Osteoblast (primary cell): Measurements from ENCODE around the gene FHL2. TPM values are rescaled to one million over a fixed set of nuclear protein-coding genes. Genes with fewer than 3 reads are reported as not detected.
A peak's percentile ranks its signal among the peaks of the same experiment; 100 is the strongest.

Experiments
- DNase-seq: peaks from one replicate; pipeline ENCODE4 v3.0.0; 2011; ENCODE audit warnings: low spot score, mixed read lengths; ENCODE audit not compliant: insufficient read length; ENCODE audit errors: missing footprints
- H2AFZ ChIP-seq: 2 replicates; pipeline ENCODE4 v1.6.0; 2011; ENCODE audit warnings: mild to moderate bottlenecking, low read length
- H3K27ac ChIP-seq: 2 replicates; pipeline ENCODE4 v1.5.1; 2011; ENCODE audit warnings: mild to moderate bottlenecking, low read depth, low read length, moderate library complexity
- H3K27me3 ChIP-seq: 2 replicates; pipeline ENCODE4 v1.6.0; 2012; ENCODE audit warnings: mild to moderate bottlenecking, control low read depth, inconsistent platforms, low read length, moderate library complexity; ENCODE audit not compliant: insufficient read depth
- H3K36me3 ChIP-seq: 2 replicates; pipeline ENCODE4 v1.5.1; 2011; ENCODE audit warnings: mild to moderate bottlenecking, low read length, control low read depth, moderate library complexity; ENCODE audit not compliant: insufficient read depth
- H3K4me1 ChIP-seq: 2 replicates; pipeline ENCODE4 v1.5.1; 2011; ENCODE audit warnings: mild to moderate bottlenecking, low read length, control low read depth, moderate library complexity; ENCODE audit not compliant: insufficient read depth
- H3K4me2 ChIP-seq: 2 replicates; pipeline ENCODE4 v1.6.0; 2011; ENCODE audit warnings: mild to moderate bottlenecking, low read length; ENCODE audit not compliant: insufficient read depth
- H3K4me3 ChIP-seq: fragments of 200-600 bp; sonication (generic); 3 replicates; pipeline ENCODE4 v1.5.1; 2012; ENCODE audit warnings: mild to moderate bottlenecking, low read length, inconsistent platforms; ENCODE audit not compliant: insufficient read depth
- H3K79me2 ChIP-seq: 2 replicates; pipeline ENCODE4 v1.6.0; 2012; ENCODE audit warnings: mild to moderate bottlenecking, low read length, control low read depth, inconsistent platforms; ENCODE audit not compliant: insufficient read depth
- H3K9me3 ChIP-seq: 2 replicates; pipeline ENCODE4 v1.5.1; 2011; ENCODE audit warnings: low read depth, low read length, control low read depth
- H4K20me1 ChIP-seq: 2 replicates; pipeline ENCODE4 v1.6.0; 2012; ENCODE audit warnings: mild to moderate bottlenecking, low read length, control low read depth; ENCODE audit not compliant: insufficient read depth
- CTCF ChIP-seq: IDR thresholded peaks from 2 replicates; pipeline ENCODE4 v1.5.1; 2011; ENCODE audit warnings: mild to moderate bottlenecking, low read depth, low read length, moderate library complexity; ENCODE audit errors: extremely low read depth
- total RNA-seq: library from RNA; depleted of rRNA; stranded (reverse); fragments of >200 nt; gene quantifications from 2 replicates; pipeline ENCODE4 v1.2.3, GENCODE V29; 2012

FHL2 gene
- total RNA-seq, 1 donor = 566 TPM

DNA sequence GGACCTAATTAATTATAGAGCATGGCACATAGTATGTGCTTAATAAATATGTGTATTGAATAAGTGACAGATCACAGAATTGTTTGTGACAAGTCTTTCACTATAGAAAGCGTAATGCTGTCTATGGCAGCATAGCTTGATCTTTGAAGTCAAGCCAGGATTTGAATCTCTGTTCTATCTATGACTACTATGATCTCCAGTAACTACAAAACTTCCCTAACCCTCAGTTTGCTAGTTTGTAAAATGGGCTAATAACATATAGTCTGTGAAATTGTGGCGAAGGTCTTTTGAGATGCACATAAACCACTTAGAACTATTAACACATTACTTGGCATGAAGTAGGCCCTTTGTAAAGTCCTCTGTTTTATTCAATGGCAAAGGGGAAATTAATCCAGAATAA, 4.0 kb upstream of the FHL2 start:
- H3K4me2 ChIP-seq = no peak overlapping the region
- H3K27ac ChIP-seq = peak overlapping the region; percentile 97
- peaks cover 2% of the 10 kb centered on the region for H3K36me3 ChIP-seq

DNA sequence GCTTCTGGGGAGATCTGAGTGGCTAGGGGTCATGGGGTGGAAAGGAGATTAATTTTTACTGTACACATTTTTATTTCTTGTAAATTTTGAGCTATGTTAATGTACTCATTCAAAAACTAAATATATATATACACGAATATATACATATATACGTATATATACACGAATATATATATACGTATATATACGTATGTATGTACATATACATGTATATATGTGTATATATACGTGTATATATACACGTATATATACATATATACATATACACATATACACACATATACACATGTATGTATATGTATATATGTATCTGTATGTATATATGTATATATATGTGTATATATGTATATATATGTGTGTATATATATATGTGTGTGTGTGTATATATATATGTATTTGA, 3.0 kb upstream of the FHL2 start:
- no peaks in the 10 kb centered on the region for H3K27me3 ChIP-seq
- peaks cover 10% of the 10 kb centered on the region for H3K36me3 ChIP-seq
- H2AFZ ChIP-seq = no peak overlapping the region
- H3K27ac ChIP-seq = no peak overlapping the region
- H3K4me2 ChIP-seq = no peak overlapping the region
- no peaks in the 10 kb centered on the region for H3K9me3 ChIP-seq
- H3K4me3 ChIP-seq = no peak overlapping the region
- H3K4me1 ChIP-seq = peaks cover 43% of the 10 kb centered on the region
- no peak for DNase-seq
- peaks cover 35% of the 10 kb centered on the region for H3K79me2 ChIP-seq
- no peaks in the 10 kb centered on the region for H4K20me1 ChIP-seq
- TF ChIP-seq CTCF = no peak

More for the DNA sequence above, 4.0 kb upstream of the FHL2 start:
- Histone ChIP-seq H4K20me1 (no peaks in the 10 kb centered on the region), H2AFZ (no peak overlapping the region), H3K27me3 (no peaks in the 10 kb centered on the region), H3K9me3 (no peaks in the 10 kb centered on the region), H3K4me1 (peaks cover 43% of the 10 kb centered on the region), H3K4me3 (no peak overlapping the region), H3K79me2 (peaks cover 25% of the 10 kb centered on the region)
- TF ChIP-seq CTCF = no peak
- DNase-seq = no peak

GRCh38 chr2:105400138-105400540, 1.3 kb upstream of the FHL2 start:
- no peak for TF ChIP-seq CTCF
- peaks cover 52% of the 10 kb centered on the region for H3K79me2 ChIP-seq
- no peaks in the 10 kb centered on the region for H3K27me3 ChIP-seq
- H4K20me1 ChIP-seq = peaks cover 5% of the 10 kb centered on the region
- H3K4me1 ChIP-seq = peaks cover 42% of the 10 kb centered on the region
- no peak for DNase-seq
- H2AFZ ChIP-seq = no peak overlapping the region
- H3K9me3 ChIP-seq = no peaks in the 10 kb centered on the region
- peaks cover 26% of the 10 kb centered on the region for H3K36me3 ChIP-seq
- no peak overlapping the region for H3K4me3 ChIP-seq
- peak overlapping the region; percentile 6 for H3K27ac ChIP-seq
- no peak overlapping the region for H3K4me2 ChIP-seq

DNA sequence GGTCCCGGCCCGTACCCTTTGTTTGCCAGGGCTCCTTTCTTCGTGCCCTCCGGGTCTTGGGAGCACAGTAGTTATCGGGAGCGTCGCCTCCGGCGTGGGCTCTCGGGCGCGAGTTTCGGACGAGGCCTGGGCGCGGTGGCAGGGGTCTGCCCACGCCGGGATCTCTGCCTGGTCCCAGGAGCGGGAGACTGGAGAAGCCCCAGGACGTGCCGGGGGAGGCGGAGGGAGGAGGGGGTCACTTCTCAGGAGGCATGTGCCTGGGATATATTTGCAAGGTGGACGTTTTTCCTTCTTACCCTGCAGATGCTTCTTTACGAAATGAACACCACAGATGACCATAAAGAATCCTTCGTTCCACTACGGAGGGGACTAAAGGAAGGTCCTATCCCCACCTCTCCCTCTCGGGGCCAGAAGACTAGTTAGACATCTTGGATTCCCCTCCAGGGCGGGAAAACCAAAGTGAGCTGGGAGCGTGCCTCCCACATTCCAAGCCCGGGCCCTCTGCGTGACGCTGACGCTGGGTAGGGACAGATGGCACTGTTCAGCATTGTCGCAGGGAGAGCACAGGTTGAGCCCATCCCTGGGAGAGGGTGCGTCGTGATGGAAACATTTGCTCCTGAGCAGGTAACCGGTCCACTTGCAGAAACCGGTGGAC, 483 bp upstream of the FHL2 start:
- Histone ChIP-seq H3K9me3 (no peaks in the 10 kb centered on the region), H3K27ac (peak overlapping the region; percentile 96), H3K36me3 (peaks cover 34% of the 10 kb centered on the region), H2AFZ (peak overlapping the region; percentile 8), H4K20me1 (peaks cover 10% of the 10 kb centered on the region), H3K27me3 (no peaks in the 10 kb centered on the region), H3K4me1 (peaks cover 42% of the 10 kb centered on the region), H3K4me2 (peak overlapping the region; percentile 59), H3K79me2 (peaks cover 60% of the 10 kb centered on the region), H3K4me3 (peak overlapping the region; percentile 78)
- DNase-seq = no peak
- TF ChIP-seq CTCF = no peak
